KG1 (cell line): ENCODE data around the gene RIPOR3.
"Not testable (repeated sequence)": the region's sequence is repeated elsewhere in the genome, so short reads cannot be mapped to it uniquely, and the experiment has no call there.

Experiments
- DNase-seq: peaks from one replicate; lab custom pipeline; 2025; lab: John Stamatoyannopoulos, UW

Gene RIPOR3

GRCh38 chr20:50680105-50680960 is 11.0 kb downstream of the RIPOR3 start:
- no peak for DNase-seq

DNA sequence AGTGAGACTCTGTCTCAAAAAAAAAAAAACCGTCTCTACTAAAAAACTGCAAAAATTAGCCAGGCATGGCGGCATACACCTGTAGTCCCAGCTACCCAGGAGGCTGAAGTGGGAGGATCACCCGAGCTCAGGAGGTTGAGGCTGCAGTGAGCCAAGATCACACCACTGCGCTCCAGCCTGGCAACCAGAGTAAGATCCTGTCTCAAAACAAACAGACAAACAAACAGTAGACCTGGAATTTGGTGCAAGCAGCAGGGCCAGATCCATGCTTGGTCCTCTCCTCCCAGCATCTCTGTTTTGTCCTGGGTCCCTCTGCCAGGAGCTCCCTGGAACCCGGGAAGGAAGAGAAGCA is 11.6 kb downstream of the RIPOR3 start:
- DNase-seq, result no peak

- no peak for DNase-seq
These were observed 13.0 kb downstream of the RIPOR3 start for GRCh38 chr20:50678169-50678898.

DNA sequence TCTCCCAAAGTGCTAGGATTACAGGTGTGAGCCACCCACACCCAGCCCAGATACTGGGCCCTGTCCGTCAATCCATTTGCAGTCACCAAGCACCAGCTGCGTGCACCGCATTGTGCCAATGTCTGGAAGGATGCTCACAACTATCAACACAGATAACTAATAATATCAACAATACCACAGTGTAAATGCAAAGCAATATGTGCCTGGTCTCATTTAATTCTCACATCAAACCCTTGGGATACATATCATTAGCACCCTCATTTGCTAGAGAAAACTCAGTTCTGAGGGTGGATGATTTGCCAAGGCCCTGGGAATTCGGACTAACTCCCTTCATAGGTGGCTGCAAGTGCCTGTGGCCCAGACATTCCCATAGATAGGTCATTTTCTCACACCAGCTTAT is 14.5 kb downstream of the RIPOR3 start:
- DNase-seq, result no peak

DNA sequence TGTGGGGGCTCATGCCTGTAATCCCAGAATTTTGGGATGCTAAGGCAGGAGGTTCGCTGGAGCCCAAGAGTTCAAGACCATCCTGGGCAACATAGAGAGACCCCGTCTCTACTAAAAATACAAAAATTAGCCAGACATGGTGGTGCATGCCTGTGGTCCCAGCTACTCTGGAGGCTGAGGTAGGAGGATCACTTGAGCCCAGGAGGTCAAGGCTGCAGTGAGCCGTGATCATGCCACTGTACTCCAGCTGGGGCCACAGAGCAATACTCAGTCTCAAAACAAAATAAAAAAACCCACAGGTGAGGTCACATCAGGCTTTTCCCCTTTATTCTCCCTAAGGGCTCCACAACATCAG is 15.0 kb downstream of the RIPOR3 start:
- not testable (repeated sequence) for DNase-seq

DNA sequence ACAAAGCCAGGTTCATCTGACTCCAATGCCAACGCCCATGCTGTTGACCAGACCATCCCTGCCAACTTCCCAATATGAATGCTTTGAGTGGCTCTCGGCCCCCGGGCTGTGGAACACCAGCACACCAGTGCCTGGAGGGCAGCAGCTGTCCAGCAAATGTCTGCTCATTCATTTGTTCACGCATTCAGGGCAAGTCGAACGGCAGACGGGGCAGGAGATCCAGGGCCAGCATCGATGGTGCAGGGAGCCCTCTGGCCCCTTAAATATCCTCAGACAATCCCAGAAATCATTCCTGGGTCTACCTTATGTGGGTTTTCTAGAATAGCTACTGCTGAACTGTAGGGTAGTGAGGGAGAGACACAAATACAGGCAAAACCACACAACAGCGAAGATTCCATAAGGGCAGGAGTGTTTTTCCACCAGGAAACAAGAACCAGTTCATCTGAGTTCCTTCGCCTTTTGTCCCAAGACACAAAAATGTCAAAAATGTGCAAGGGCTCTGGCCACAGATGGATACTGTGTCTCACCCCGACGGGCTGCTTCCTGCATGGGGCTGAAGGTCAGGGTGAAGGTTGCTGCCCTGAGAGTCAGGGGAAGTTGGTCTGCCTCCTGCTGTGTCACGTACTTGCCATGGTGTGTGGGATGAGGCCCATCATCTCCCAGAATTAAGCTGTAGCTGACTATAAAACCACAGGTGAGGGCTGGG is 15.5 kb downstream of the RIPOR3 start:
- DNase-seq, result no peak

GRCh38 chr20:50674138-50674825 is 17.1 kb downstream of the RIPOR3 start:
- DNase-seq, result no peak

- DNase-seq, result no peak
These were observed 17.7 kb downstream of the RIPOR3 start for GRCh38 chr20:50673466-50674137.

DNA sequence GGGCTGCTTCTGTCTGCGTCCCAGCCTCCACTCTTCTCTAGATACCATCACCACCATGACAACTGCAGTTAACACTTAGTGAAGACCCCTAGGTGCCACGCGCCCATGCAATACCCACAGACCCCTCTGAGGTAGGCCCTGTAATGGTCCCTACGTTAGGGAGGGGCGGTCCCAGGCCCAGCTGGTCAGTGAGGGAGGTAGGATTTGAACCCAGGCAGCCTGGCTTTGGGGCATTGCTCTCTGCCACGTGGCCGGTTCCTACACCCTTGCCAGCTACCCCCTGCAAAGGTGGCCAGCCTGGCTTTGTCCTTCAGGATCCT is 18.2 kb downstream of the RIPOR3 start:
- no peak for DNase-seq

- no peak for DNase-seq
These were observed 18.8 kb downstream of the RIPOR3 start for GRCh38 chr20:50672400-50673145.

- DNase-seq, result no peak
These were observed 19.7 kb downstream of the RIPOR3 start for GRCh38 chr20:50671626-50672025.

GRCh38 chr20:50671010-50671409 is 20.3 kb downstream of the RIPOR3 start:
- not testable (repeated sequence) for DNase-seq

- DNase-seq, result no peak
These were observed 21.0 kb downstream of the RIPOR3 start for GRCh38 chr20:50670126-50670862.

- DNase-seq, result no peak
These were observed 22.5 kb downstream of the RIPOR3 start for GRCh38 chr20:50668798-50669197.

DNA sequence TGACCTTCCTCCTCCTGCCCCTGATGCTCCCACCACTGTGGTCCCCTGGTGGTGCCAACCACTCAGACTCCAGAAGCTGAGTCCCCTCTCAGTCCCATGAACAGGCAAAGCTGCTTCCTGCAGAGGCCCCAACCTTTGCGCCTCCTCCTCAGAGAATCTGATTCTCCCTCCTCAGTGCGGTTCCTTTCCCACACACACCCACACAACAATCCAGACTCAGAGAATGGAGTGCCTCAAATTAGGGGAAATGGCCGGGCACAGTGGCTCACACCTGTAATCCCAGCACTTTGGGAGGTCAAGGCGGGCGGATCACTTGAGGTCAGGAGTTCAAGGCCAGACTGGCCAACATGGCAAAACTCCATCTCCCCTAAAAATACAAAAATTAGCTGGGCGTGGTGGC is 23.0 kb downstream of the RIPOR3 start:
- DNase-seq, result no peak

DNA sequence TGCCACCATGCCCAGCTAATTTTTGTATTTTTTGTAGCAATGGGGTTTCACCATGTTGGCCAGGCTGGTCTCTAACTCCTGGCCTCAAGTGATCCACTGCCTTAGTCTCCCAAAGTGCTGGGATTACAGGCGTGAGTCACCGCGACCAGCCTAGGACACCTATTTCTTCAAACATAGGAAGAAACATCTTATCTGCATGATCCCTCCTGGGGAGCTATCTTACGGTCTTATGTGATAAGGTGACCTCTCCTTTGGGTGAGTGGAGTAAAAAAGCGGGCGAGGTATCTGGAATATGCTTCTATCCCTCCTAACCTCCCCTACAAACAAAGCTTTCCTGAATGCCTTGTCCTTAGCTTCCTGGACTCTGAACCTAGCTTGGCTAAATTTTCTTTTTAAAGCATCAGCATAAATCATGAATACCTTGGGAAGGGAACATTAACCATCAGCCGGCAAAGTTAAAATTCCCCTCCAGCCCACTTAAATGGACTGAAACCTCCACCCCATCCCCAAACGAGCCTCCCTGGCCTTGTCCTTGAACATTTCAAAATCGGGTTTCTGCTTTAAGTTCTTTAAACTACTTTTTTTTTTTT is 24.5 kb downstream of the RIPOR3 start:
- no peak for DNase-seq

DNA sequence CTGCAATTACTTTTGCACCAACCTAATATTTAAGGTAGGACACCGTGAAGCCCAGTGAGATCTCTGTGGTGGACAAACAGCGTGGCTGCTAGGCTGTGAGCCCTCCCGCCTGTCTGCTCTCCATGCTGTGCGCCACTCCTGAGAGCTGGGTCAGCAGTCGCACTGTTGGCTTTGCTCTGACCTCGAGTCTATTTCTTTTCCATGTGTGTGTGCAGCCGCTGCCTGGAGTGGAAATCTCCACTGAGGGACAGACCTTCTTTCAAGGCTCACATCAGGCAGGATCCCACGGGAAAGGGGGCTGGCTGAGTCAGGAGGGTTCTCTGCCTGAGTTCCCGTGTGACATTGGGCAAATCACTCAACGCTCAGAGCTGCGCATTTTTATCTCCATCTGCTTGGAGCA is 27.1 kb downstream of the RIPOR3 start:
- no peak for DNase-seq

GRCh38 chr20:50663095-50663821 is 28.1 kb downstream of the RIPOR3 start:
- no peak for DNase-seq

DNA sequence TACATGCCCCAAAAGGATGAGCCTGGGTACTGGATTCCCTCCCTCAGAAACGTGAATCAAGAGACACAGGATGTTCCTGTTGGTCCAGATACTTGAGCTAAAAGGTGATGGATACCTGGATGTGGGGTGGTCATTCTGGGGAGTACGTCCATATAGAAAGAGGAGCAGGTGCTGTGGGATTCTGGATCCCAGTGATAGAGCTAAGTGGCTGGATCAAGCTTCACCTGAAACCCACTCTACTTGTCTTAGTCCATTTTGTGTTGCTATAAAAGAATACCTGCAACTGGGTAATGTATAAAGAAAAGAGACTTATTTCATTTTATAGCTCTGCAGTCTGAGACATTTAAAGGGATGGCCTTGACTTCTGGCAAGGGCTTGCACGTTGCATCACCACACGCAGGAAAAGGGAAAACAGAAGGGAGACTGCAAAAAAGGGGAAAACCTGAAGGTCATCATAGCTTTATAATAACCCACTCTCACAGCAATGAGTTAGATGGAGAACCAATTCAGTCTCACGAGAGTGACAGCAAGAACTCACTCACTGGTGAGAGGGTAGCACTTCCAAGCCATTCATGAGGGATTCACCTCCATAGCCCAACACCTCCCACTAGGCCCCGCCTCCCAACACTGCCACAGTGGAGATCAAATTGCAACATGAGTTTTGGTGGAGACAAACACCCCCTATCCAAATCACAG is 31.2 kb downstream of the RIPOR3 start:
- no peak for DNase-seq
